Astrocyte (in vitro differentiated cells and primary cell): Measurements from ENCODE around the gene NUP214.

Experiments used
- EZH2 ChIP-seq: IDR thresholded peaks from 2 replicates; pipeline ENCODE4 v1.6.1; 2012; ENCODE audit warnings: mild to moderate bottlenecking, low read length, inconsistent platforms; ENCODE audit not compliant: insufficient read depth
- TF ChIP-seq, protein P1 (sequence below): IDR thresholded peaks from 2 replicates; pipeline ENCODE4 v1.5.1; 2011; ENCODE audit warnings: low read depth, mild to moderate bottlenecking, inconsistent platforms, low read length, moderate library complexity; ENCODE audit not compliant: insufficient read depth

DNA sequence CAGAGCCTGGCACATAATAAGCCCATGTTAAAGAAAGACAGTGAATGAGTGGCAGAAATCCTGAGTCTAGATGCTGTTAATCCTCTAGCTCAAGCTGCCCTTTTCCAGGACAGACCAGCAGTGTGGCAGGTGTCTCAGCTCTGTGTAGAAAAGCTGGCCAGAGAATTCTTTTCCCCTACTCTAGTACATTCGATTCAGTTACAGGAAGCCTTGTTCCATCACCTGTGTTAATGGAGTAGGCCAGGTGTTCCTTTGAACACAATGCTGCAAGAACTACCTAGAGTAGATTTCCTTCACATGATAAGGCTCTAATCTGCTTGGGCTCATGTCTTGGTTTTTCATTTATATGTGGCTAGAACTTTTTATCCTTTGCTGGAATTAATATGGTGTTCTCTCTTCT, 52.5 kb downstream of the NUP214 start:
- TF ChIP-seq, protein P1, sequence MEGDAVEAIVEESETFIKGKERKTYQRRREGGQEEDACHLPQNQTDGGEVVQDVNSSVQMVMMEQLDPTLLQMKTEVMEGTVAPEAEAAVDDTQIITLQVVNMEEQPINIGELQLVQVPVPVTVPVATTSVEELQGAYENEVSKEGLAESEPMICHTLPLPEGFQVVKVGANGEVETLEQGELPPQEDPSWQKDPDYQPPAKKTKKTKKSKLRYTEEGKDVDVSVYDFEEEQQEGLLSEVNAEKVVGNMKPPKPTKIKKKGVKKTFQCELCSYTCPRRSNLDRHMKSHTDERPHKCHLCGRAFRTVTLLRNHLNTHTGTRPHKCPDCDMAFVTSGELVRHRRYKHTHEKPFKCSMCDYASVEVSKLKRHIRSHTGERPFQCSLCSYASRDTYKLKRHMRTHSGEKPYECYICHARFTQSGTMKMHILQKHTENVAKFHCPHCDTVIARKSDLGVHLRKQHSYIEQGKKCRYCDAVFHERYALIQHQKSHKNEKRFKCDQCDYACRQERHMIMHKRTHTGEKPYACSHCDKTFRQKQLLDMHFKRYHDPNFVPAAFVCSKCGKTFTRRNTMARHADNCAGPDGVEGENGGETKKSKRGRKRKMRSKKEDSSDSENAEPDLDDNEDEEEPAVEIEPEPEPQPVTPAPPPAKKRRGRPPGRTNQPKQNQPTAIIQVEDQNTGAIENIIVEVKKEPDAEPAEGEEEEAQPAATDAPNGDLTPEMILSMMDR = no peak
- no peak for TF ChIP-seq EZH2
